ENCODE data around the gene RPLP1.
A peak's percentile ranks its signal among the peaks of the same experiment; 100 is the strongest.

RPLP1 gene

GRCh38 chr15:69469467-69470201 lies 17.0 kb downstream of the RPLP1 start:
- TF ChIP-seq CTCF (IDR thresholded peaks at IDR 0.05; ENCODE audit: extremely low read depth, missing control alignments) = no peak
- DNase-seq (ENCODE audit: low spot score) = no peak

GRCh38 chr15:69472046-69472445 lies 19.4 kb downstream of the RPLP1 start:
- DNase-seq (ENCODE audit: low spot score) = no peak
- no peak for TF ChIP-seq CTCF (IDR thresholded peaks at IDR 0.05; ENCODE audit: extremely low read depth, missing control alignments)

GRCh38 chr15:69472562-69472961 lies 19.9 kb downstream of the RPLP1 start:
- no peak for DNase-seq (ENCODE audit: low spot score)
- TF ChIP-seq CTCF (IDR thresholded peaks at IDR 0.05; ENCODE audit: extremely low read depth, missing control alignments) = no peak

- no peak for DNase-seq (ENCODE audit: low spot score)
- no peak for TF ChIP-seq CTCF (IDR thresholded peaks at IDR 0.05; ENCODE audit: extremely low read depth, missing control alignments)
Measured at GRCh38 chr15:69474291-69474690, 21.7 kb downstream of the RPLP1 start.

- DNase-seq (ENCODE audit: low spot score) = no peak
- TF ChIP-seq CTCF (IDR thresholded peaks at IDR 0.05; ENCODE audit: extremely low read depth, missing control alignments) = no peak
Measured at GRCh38 chr15:69474846-69475455, 22.3 kb downstream of the RPLP1 start.

- DNase-seq (ENCODE audit: low spot score) = peak; percentile 69
- TF ChIP-seq CTCF (IDR thresholded peaks at IDR 0.05; ENCODE audit: extremely low read depth, missing control alignments) = peak; percentile 82
Measured at GRCh38 chr15:69475769-69476358, 23.2 kb downstream of the RPLP1 start.

All from GM20000 (cell line).